Activated CD8-positive, alpha-beta memory T cell treated with anti-CD3 and anti-CD28 coated beads, Interleukin-2, amount 10 ng/mL, durations not matched to agents 7 days and 5 days (primary cell): ENCODE results near the gene CXorf58. TPM values are rescaled to one million over a fixed set of nuclear protein-coding genes. Genes with fewer than 3 reads are reported as not detected.

Source experiments
- total RNA-seq, 2 experiments: library from RNA; stranded (reverse); gene quantifications; one replicate each; pipeline ENCODE4 v1.2.3, GENCODE V29; 2021

CXorf58 gene
- total RNA-seq, 2 experiments from 2014 or later = 0.20 TPM; not detected in 1

Other genes with a start within 250 kb of the CXorf58 start
- 10 to 100 TPM; 31.7 to 35.5 TPM for gene PRDX4, start 240.5 kb upstream of the CXorf58 start, total RNA-seq
- gene ACOT9, start 164.7 kb upstream of the CXorf58 start, total RNA-seq = 10 to 100 TPM; 37.7 to 49.0 TPM
- 100 to 1,000 TPM in 1 of 2 experiments, 10 to 100 TPM in 1; 96.1 to 204 TPM for gene SAT1, start 124.8 kb upstream of the CXorf58 start, total RNA-seq
- 10 to 100 TPM; 27.1 to 27.5 TPM for gene APOO, start 68 bp upstream of the CXorf58 start, total RNA-seq
- gene KLHL15, start 119.2 kb downstream of the CXorf58 start, total RNA-seq = 10 to 100 TPM in 1 of 2 experiments, 1 to 10 TPM in 1; 9.5 to 11.5 TPM
- gene EIF2S3, start 146.9 kb downstream of the CXorf58 start, total RNA-seq = 100 to 1,000 TPM; 179 to 204 TPM
- 10 to 100 TPM; 41.9 to 44.5 TPM for gene ZFX, start 241.7 kb downstream of the CXorf58 start, total RNA-seq